ENCODE results near the gene OTUD1. TPM values are rescaled to one million over a fixed set of nuclear protein-coding genes. Genes with fewer than 3 reads are reported as not detected.

The OTUD1 gene
- total and polyA plus RNA-seq, 2 of the 4 experiments (the other 2 are of a cell fraction): 1.3 to 1.4 TPM

DNA sequence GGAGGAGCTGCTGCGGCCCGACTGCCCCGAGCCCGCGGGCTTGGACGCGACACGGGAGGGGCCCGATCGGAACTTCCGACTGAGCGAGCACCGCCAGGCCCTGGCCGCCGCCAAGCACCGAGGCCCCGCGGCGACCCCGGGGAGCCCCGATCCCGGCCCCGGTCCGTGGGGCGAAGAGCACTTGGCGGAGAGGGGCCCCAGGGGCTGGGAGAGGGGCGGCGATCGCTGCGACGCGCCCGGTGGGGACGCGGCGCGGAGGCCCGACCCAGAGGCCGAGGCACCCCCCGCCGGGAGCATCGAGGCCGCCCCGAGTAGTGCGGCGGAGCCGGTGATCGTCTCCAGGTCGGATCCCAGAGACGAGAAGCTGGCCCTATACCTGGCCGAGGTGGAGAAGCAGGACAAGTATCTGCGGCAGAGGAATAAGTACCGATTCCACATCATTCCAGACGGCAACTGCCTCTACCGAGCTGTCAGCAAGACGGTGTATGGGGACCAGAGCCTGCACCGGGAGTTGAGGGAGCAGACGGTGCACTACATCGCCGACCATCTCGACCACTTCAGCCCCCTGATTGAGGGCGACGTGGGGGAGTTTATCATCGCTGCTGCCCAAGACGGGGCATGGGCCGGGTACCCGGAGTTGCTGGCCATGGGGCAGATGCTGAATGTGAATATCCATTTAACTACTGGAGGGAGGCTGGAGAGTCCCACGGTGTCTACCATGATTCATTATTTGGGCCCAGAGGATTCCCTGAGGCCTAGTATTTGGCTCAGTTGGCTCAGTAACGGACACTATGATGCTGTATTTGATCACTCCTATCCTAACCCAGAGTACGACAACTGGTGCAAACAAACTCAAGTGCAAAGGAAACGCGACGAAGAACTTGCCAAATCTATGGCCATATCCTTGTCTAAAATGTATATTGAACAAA, 1.4 kb downstream of the OTUD1 start:
- peak overlapping the region; percentile 8; the same call in 1 of the 2 replicates for H3K56ac ChIP-seq (ENCODE audit: extremely low read depth, insufficient read depth, low read length)
- H4K8ac ChIP-seq (ENCODE audit: low read depth in 2 of 2, low read length in 2 of 2): peak overlapping the region in 1 of 2 experiments; percentile 52; a peak in 1 of 4 replicates
- no peak overlapping the region for H2BK20ac ChIP-seq (ENCODE audit: low read depth, low read length)
- peak overlapping the region; percentile 69 for H3K14ac ChIP-seq (replicated peaks; ENCODE audit: low read depth, low read length)
- peak overlapping the region; percentile 0; the same call in 1 of the 2 replicates for H2AK5ac ChIP-seq (ENCODE audit: low read depth, low read length)
- dilution Hi-C loops (cut with HindIII; ENCODE audit: low sequenced_read_pairs, unreplicated experiment) (no loop called here), intact Hi-C loops (cut with micrococcal nuclease) (loop anchor here (2.0 kb wide), 1 partner anchor 95 kb away; the partner anchor contains the start of gene C10orf67), in situ Hi-C loops (cut with MboI; ENCODE audit: low sequenced_read_pairs) (no loop called here)
- H3K27me3 ChIP-seq (ENCODE audit: control insufficient read depth, insufficient read depth, low read length): no peaks in the 10 kb centered on the region
- H3K18ac ChIP-seq (ENCODE audit: low read depth, low read length): peak overlapping the region; percentile 27
- H4K20me1 ChIP-seq (ENCODE audit: insufficient read depth, low read length): peaks cover 23% of the 10 kb centered on the region; the same call in 1 of the 2 replicates
- peak overlapping the region; percentile 72 for H3K27ac ChIP-seq (ENCODE audit: insufficient read depth, low read length)
- H3K4me1 ChIP-seq (ENCODE audit: control insufficient read depth, insufficient read depth, low read length): no peaks in the 10 kb centered on the region; the same call in 1 of the 2 replicates
- H3K9ac ChIP-seq (ENCODE audit: low read depth, low read length): peak overlapping the region; percentile 88
- POLR2A ChIA-PET (ENCODE audit: unreplicated experiment): no interaction called here
- no peaks in the 10 kb centered on the region for H3K9me3 ChIP-seq (ENCODE audit: control insufficient read depth, insufficient read depth, low read length)
- H2BK5ac ChIP-seq (ENCODE audit: low read depth, low read length, poor library complexity, severe bottlenecking): peak overlapping the region; percentile 25
- 0% methylated on average over 4 of the region's 73 CpGs; no CpG with 5 or more reads in 1 of the 2 experiments for WGBS, 2 experiments (ENCODE audit: extremely low coverage in 2 of 2, insufficient read length in 1 of 2)
- BruUV-seq (replicated peaks): no TSS peak
- CTCF ChIA-PET: interaction anchor here (0.6 kb wide), 1 partner anchor 108 kb away, joined by 3 read pairs; no protein-coding TSS in a partner anchor
- H3K4me2 ChIP-seq (ENCODE audit: low read depth, low read length): peak overlapping the region; percentile 88
- H2BK120ac ChIP-seq (ENCODE audit: low read depth, low read length): no peak overlapping the region
- H3K9me1 ChIP-seq (ENCODE audit: insufficient read depth, low read length): peaks cover 5% of the 10 kb centered on the region
- peak overlapping the region; percentile 71 for H2AK9ac ChIP-seq (replicated peaks; ENCODE audit: low read depth, low read length, poor library complexity)
- no peak for TF ChIP-seq MAZ (IDR thresholded peaks at IDR 0.05; ENCODE audit: borderline replicate concordance, low read depth, low read length)
- 0 out of 2 replicates have a peak, but pooled peaks have one; percentile 41 for TF ChIP-seq CHD1 (IDR thresholded peaks at IDR 0.05; ENCODE audit: low read depth, low read length)
- TF ChIP-seq FOS (IDR thresholded peaks at IDR 0.05; ENCODE audit: low read depth, low read length): no peak
- peak overlapping the region; percentile 99 for H2AFZ ChIP-seq (replicated peaks; ENCODE audit: low read length, poor library complexity)
- peak overlapping the region; percentile 65 for H3K23ac ChIP-seq (ENCODE audit: low read depth, low read length)
- H2BK15ac ChIP-seq (ENCODE audit: low read depth, low read length): no peak overlapping the region
- H4K5ac ChIP-seq (ENCODE audit: low read depth, low read length): 0 out of 2 replicates have a peak overlapping the region, but pooled peaks have one; percentile 25
- H3K4me3 ChIP-seq (ENCODE audit: insufficient read depth, low read depth, low read length): peak overlapping the region; percentile 90
- no peaks in the 10 kb centered on the region; the same call in 1 of the 2 replicates for H3K36me3 ChIP-seq (ENCODE audit: control insufficient read depth, insufficient read depth, low read length)
- ATAC-seq (ENCODE audit: low read depth): no peak; the same call in 1 of the 2 replicates
- peaks cover 12 to 32% of the 10 kb centered on the region in 2 experiments for H3K79me1 ChIP-seq (ENCODE audit: low read depth in 1 of 2, low read length in 2 of 2)
- H3K4ac ChIP-seq (ENCODE audit: low read depth, low read length): peak overlapping the region; percentile 48; the same call in 1 of the 2 replicates
- peak overlapping the region; percentile 17; the same call in 1 of the 2 replicates for H4K91ac ChIP-seq (ENCODE audit: insufficient read depth, low read depth, low read length)
- peak; percentile 37 for DNase-seq

Data from IMR-90 (cell line).